Activated CD8-positive, alpha-beta T cell treated with anti-CD3 and anti-CD28 coated beads for 36 hours (primary cell): ENCODE results near the gene OGG1. TPM values are rescaled to one million over a fixed set of nuclear protein-coding genes. Genes with fewer than 3 reads are reported as not detected.

ENCODE experiments used
- ATAC-seq: fragments of 200-7000 bp; cut with Tn5 transposase; one replicate; pipeline ENCODE4 v1.10.0; 2021; ENCODE audit warnings: mild to moderate bottlenecking, moderate library complexity
- CTCF ChIA-PET: fragments of 350-600 bp; sonication (Branson Sonifier 250); formaldehyde crosslinking; loops from one replicate; lab custom pipeline; 2021; ENCODE audit warnings: antibody characterized with exemption; lab: Charles Lee
- POLR2A ChIA-PET: fragments of 350-600 bp; sonication (Branson Sonifier 250); formaldehyde crosslinking; loops from one replicate; lab custom pipeline; 2021; ENCODE audit warnings: antibody characterized with exemption; lab: Charles Lee
- DNase-seq: peaks from one replicate; pipeline ENCODE4 v3.0.0-alpha.2; 2020
- H3K27ac Mint-ChIP-seq: one replicate; pipeline ENCODE4 v1.8.0; 2021; ENCODE audit warnings: mild to moderate bottlenecking, mixed read lengths
- H3K27me3 Mint-ChIP-seq: one replicate; pipeline ENCODE4 v1.8.0; 2021; ENCODE audit warnings: mixed read lengths
- H3K36me3 Mint-ChIP-seq: one replicate; pipeline ENCODE4 v1.8.0; 2021; ENCODE audit warnings: low read depth, mixed read lengths
- H3K4me1 Mint-ChIP-seq: one replicate; pipeline ENCODE4 v1.8.0; 2021; ENCODE audit warnings: low read depth, mixed read lengths
- H3K4me3 Mint-ChIP-seq: one replicate; pipeline ENCODE4 v1.8.0; 2021; ENCODE audit warnings: mild to moderate bottlenecking, moderate library complexity, mixed read lengths
- H3K9me3 Mint-ChIP-seq: one replicate; pipeline ENCODE4 v1.8.0; 2021; ENCODE audit warnings: mixed read lengths
- intact Hi-C: fragments of 100-400 bp; cut with micrococcal nuclease; formaldehyde crosslinking; loops from one replicate; pipeline ENCODE4 v1.10.0; 2022
- total RNA-seq, 2 experiments: library from RNA; stranded (reverse); gene quantifications; one replicate each; pipeline ENCODE4 v1.2.3, GENCODE V29; 2021
- TF ChIP-seq, protein P1 (sequence below): fragments of 200-600 bp; IDR thresholded peaks from one replicate; pipeline ENCODE4 v1.8.0; 2022; ENCODE audit warnings: antibody characterized with exemption, mild to moderate bottlenecking

Gene OGG1
- total RNA-seq, 2 experiments from 2014 or later = 32.4 to 39.3 TPM

DNA sequence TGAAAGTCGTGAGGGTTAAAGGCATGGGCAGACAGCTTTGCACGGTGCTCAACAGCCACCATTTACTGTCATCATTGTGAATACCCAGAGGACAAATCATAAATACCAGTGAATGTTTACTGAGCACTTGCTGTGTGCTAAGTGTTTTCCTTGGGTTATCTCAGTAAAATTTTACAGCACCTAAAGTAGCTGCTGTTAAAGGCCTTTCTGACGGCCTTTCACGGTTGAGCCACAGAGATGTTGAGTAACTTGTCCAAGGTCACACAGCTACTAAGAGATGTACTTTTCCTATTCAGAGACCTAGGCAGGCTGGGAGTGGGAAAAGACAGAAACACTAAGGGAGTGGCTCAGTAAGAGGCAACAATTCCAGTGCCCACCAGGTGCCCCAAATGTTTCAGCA, 46.5 kb upstream of the OGG1 start:
- Mint-ChIP-seq H3K9me3 (no peaks in the 10 kb centered on the region), H3K4me3 (no peak overlapping the region), H3K36me3 (peaks cover 9% of the 10 kb centered on the region), H3K27me3 (peaks cover 27% of the 10 kb centered on the region), H3K4me1 (peaks cover 8% of the 10 kb centered on the region), H3K27ac (no peak overlapping the region)
- TF ChIP-seq, protein P1, sequence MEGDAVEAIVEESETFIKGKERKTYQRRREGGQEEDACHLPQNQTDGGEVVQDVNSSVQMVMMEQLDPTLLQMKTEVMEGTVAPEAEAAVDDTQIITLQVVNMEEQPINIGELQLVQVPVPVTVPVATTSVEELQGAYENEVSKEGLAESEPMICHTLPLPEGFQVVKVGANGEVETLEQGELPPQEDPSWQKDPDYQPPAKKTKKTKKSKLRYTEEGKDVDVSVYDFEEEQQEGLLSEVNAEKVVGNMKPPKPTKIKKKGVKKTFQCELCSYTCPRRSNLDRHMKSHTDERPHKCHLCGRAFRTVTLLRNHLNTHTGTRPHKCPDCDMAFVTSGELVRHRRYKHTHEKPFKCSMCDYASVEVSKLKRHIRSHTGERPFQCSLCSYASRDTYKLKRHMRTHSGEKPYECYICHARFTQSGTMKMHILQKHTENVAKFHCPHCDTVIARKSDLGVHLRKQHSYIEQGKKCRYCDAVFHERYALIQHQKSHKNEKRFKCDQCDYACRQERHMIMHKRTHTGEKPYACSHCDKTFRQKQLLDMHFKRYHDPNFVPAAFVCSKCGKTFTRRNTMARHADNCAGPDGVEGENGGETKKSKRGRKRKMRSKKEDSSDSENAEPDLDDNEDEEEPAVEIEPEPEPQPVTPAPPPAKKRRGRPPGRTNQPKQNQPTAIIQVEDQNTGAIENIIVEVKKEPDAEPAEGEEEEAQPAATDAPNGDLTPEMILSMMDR = no peak
- DNase-seq = no peak
- intact Hi-C loops = no loop called here
- ChIA-PET POLR2A (interaction anchor here (1.9 to 2.0 kb wide), 2 partner anchors 9 to 11 kb away, joined by 4 to 5 read pairs; no protein-coding TSS in a partner anchor), CTCF (interaction anchor here (1.2 kb wide), 1 partner anchor 350 kb away, joined by 3 read pairs; no protein-coding TSS in a partner anchor)
- no peak for ATAC-seq

DNA sequence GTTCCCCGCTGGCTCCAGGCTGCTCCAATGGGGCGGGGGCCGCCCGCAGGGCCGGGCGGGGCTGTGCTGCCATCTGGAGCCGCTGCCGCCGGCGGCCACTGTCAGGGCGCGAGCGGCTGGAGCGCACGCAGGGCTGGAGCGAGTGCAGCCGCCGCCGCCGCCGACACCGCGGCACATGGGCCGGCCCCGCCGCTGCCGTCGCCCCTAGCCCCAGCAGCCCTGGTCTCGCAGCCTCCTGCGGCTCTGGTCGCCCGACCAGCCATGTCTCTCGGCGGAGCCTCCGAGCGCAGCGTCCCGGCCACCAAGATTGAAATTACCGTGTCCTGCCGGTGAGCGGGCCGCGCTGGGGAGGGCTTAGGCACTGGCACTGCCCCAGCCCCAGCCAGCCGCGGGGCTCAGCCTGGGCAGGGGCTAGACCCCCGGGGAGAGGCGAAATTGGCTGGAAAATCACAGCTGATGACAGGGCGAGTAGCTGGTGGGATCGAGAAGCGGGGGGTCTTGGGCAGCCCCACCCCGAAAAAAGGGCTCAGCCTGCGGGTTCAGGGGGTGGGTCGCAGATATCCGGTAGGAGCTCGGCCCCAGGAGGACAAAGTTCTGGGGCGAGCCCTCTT, 45.9 kb upstream of the OGG1 start, which contains the start of gene CPNE9:
Gene CPNE9 (plus strand): TSS at position 98 of the 611 bp plus-strand sequence. CDS start 164 bp downstream, at position 262.
- Mint-ChIP-seq H3K4me3 (no peak within 1 kb of the TSS), H3K36me3 (peaks cover 9% of the 10 kb centered on the region), H3K9me3 (no peaks in the 10 kb centered on the region), H3K4me1 (peaks cover 8% of the 10 kb centered on the region), H3K27ac (no peak within 1 kb of the TSS), H3K27me3 (peaks cover 27% of the 10 kb centered on the region)
- CTCF ChIA-PET = no interaction called here
- POLR2A ChIA-PET = interaction anchor here (1.9 kb wide), 1 partner anchor 11 kb away, joined by 4 read pairs; no protein-coding TSS in a partner anchor
- ATAC-seq = peak; percentile 34
- intact Hi-C loops = no loop called here
- TF ChIP-seq, protein P1 = no peak
- no peak for DNase-seq

DNA sequence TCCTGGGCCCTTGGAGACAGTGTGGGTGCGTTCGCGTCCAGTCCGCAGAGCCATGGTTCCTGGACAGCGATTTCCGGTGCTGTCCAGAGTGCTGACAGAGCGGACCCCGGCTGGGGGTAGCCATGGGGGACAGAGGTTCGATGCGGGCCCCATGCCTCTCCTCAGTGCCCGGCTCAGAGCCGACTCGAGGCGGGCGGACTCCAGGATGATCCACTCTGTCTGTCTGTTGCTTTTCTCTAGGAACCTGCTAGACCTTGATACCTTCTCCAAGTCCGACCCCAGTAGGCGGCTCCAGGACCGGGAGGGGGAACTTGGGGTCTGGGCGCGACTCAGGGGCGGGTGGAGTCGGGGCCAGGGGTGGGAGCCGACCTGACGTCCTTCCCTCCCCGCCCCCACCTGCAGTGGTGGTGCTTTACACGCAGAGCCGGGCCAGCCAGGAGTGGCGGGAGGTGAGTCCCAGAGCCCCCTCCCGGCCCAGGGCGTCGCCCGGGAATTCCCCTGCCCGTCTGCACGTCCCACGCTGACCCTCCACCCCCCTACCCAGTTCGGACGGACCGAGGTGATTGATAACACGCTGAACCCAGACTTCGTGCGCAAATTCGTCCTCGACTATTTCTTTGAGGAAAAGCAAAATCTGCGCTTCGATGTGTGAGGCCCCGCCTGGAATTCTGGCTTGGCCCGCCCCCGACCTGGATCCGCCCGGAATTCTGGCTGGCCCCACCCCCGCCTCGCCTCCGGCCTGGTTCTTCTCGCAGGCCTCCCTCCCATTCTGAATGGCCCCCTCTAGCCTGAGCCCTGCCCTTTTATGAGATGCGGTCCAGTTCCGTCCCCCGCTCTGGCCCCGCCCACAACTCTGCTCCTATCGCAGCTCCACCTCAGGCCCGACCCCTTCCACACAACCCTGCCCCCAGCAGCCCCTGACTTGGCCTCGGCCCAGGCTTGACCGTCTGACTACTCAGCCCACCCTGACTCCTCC, 45.1 kb upstream of the OGG1 start:
- H3K27ac Mint-ChIP-seq = no peak overlapping the region
- intact Hi-C loops = no loop called here
- TF ChIP-seq, protein P1 = no peak
- CTCF ChIA-PET = no interaction called here
- H3K27me3 Mint-ChIP-seq = peaks cover 27% of the 10 kb centered on the region
- H3K4me3 Mint-ChIP-seq = no peak overlapping the region
- DNase-seq = peak; percentile 28
- H3K36me3 Mint-ChIP-seq = peaks cover 9% of the 10 kb centered on the region
- no peaks in the 10 kb centered on the region for H3K9me3 Mint-ChIP-seq
- POLR2A ChIA-PET = interaction anchor here (1.9 kb wide), 1 partner anchor 12 kb away, joined by 4 read pairs; no protein-coding TSS in a partner anchor
- ATAC-seq = peak; percentile 51
- H3K4me1 Mint-ChIP-seq = peaks cover 8% of the 10 kb centered on the region

DNA sequence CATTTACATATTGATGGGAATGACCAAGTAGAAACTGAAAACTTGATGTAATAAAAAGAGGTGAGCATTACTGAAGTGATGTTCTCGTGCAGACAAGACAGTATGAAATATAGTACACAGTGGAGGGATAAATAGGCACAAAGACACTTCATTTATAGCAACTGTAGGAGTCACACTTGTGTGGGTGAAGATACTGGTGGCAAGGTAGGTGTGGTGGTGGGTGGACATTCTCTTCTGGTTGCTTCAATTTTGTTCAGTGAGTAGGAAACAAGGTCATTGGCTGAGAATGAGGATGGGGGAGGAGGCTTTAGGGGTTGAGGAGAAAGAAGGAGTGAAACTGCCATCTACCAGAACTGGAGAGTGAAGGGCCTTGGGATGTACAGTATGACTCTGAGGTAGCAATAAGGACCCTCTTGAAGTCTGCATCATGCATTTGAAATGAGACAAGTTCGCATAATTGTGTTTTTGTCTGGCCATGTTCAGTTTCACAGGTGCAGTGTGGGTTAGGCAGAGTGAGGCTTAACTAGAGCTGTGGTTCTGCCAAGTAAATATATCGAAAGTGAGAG, 39.5 kb upstream of the OGG1 start:
- H3K4me3 Mint-ChIP-seq = no peak overlapping the region
- H3K27me3 Mint-ChIP-seq = peaks cover 12% of the 10 kb centered on the region
- no peaks in the 10 kb centered on the region for H3K9me3 Mint-ChIP-seq
- no peaks in the 10 kb centered on the region for H3K36me3 Mint-ChIP-seq
- intact Hi-C loops = no loop called here
- H3K4me1 Mint-ChIP-seq = peaks cover 1% of the 10 kb centered on the region
- TF ChIP-seq, protein P1 = no peak
- no peak overlapping the region for H3K27ac Mint-ChIP-seq
- ChIA-PET POLR2A (no interaction called here), CTCF (no interaction called here)
- ATAC-seq (peak; percentile 17), DNase-seq (no peak)
